ENCODE data around the gene PRKCH. TPM values are rescaled to one million over a fixed set of nuclear protein-coding genes. Genes with fewer than 3 reads are reported as not detected.

Gene PRKCH
- total RNA-seq, 2 experiments from 2014 or later: 193 to 194 TPM

Other genes with a start within 250 kb of the PRKCH start
- gene TMEM30B, start 40.2 kb upstream of the PRKCH start, total RNA-seq: 1 to 10 TPM; 1.7 to 1.8 TPM

Data from activated CD8-positive, alpha-beta T cell treated with anti-CD3 and anti-CD28 coated beads for 36 hours (primary cell).